ENCODE measurements around the gene HSPA12A.

DNA sequence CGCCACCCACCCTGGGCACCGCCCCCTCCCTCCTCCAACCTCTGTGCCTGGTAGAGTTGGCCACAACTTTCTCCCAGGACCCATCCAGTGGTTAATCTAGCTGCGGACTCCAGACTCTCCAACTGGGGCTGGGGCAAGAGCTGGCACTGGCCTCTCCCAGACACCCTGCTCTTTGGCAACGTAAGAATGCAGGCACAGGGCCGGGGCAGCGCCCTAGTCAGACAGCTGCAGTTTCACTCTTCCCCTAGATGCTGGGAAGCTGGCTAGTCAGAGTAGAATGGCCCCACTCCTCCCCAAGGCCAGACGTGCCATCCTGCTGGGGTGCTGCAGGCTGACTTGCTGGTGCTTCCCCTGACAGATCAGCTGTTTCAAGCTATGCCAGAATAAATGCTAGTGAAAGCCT lies 22.1 kb downstream of the HSPA12A start:
- TF ChIP-seq, protein P1, sequence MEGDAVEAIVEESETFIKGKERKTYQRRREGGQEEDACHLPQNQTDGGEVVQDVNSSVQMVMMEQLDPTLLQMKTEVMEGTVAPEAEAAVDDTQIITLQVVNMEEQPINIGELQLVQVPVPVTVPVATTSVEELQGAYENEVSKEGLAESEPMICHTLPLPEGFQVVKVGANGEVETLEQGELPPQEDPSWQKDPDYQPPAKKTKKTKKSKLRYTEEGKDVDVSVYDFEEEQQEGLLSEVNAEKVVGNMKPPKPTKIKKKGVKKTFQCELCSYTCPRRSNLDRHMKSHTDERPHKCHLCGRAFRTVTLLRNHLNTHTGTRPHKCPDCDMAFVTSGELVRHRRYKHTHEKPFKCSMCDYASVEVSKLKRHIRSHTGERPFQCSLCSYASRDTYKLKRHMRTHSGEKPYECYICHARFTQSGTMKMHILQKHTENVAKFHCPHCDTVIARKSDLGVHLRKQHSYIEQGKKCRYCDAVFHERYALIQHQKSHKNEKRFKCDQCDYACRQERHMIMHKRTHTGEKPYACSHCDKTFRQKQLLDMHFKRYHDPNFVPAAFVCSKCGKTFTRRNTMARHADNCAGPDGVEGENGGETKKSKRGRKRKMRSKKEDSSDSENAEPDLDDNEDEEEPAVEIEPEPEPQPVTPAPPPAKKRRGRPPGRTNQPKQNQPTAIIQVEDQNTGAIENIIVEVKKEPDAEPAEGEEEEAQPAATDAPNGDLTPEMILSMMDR (IDR thresholded peaks at IDR 0.05), result no peak
- TF ChIP-seq EP300 (IDR thresholded peaks at IDR 0.05), result no peak
- no peak for TF ChIP-seq POLR2AphosphoS5 (IDR thresholded peaks at IDR 0.05)
- no peak for TF ChIP-seq POLR2A (IDR thresholded peaks at IDR 0.05)

All from sigmoid colon (tissue), 4 donors.